HTERT RPE-1 (cell line): ENCODE data around the gene PKD1.

ENCODE experiments used
- in situ Hi-C: fragments of 300-500 bp; cut with MboI; formaldehyde crosslinking; loops from 4 replicates; pipeline ENCODE4 v1.14.3; 2020; ENCODE audit warnings: low sequenced_read_pairs

The PKD1 gene

GRCh38 chr16:2056077-2056476 is 79.6 kb downstream of the PKD1 start:
- in situ Hi-C loops, result no loop called here

DNA sequence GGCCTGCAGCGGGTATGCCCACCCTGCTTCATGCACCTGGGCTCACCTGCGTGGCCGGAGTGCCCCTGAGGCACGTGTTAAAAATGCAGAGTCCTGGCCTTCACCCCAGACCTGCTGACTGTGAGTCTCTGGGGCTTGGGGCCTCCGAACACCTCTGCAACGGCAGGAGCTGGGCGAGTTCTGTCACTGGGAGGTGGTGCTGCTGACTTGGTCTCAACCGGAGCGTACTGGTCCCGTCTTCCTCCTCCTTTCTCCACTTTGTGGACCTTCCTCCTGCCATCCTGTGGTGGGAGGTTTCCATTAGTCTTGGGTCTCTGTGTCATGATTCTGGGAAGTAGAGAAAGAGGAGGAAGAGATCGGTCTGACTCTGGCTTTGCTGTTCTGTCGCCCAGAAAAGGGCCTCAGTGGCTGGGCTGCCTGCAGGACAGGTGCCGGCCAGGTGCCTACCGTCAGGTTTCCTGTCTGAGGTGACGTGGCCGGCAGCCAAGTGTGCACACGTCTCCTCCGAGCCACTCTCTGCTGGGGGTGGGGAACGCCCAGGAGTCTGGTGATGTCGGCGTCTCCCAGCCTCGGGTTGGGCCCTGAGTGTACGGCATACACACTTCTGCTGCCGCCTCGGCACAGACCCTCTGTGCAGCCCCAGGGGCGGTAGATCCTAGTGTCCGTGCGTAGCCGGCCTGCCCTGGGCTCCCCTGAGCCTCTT is 81.0 kb downstream of the PKD1 start:
- in situ Hi-C loops, result no loop called here

DNA sequence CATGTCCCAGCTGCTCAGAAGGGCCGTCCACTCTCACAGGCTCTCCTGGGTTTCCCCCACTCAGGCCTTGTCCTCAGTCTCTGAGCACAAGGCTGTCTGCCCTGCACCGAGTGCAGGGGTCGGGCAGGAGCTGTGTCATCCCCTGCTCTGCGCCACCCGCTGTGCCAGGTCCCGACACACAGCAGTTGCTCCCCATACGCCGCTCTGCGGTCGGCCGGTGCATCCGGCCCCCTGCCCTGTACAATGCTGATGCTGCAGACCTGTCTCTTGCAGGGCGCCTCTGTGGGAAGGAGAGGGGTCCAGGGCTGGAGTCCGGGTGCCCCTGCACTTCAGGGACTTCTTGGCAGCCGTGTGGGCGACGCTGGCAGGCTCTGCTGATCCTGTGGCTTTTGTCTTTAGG is 81.8 kb downstream of the PKD1 start:
- in situ Hi-C loops, result no loop called here

GRCh38 chr16:2053211-2053610 is 82.5 kb downstream of the PKD1 start:
- in situ Hi-C loops, result no loop called here

DNA sequence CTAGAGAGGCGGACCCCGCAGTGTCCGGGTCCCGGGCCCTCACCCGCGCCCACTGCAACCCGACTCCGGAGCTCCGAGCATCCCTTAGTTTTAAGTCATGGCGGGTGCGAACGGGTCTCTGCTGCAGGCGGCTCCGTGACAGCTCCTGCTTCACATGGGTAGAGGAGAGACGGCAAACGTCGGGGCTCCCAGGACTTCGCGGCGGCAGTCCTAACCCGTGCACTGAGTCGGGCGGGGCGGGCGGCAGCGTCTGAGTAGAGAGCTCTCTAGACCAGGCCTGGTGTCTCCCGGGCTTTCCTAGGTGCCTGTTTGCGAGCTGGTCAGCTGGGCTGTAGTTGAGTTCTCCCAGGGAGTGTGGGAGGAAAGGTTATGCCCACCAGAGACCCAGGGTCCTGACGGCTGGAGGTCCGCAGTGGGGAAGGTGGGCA is 87.6 kb downstream of the PKD1 start:
- in situ Hi-C loops, result no loop called here

DNA sequence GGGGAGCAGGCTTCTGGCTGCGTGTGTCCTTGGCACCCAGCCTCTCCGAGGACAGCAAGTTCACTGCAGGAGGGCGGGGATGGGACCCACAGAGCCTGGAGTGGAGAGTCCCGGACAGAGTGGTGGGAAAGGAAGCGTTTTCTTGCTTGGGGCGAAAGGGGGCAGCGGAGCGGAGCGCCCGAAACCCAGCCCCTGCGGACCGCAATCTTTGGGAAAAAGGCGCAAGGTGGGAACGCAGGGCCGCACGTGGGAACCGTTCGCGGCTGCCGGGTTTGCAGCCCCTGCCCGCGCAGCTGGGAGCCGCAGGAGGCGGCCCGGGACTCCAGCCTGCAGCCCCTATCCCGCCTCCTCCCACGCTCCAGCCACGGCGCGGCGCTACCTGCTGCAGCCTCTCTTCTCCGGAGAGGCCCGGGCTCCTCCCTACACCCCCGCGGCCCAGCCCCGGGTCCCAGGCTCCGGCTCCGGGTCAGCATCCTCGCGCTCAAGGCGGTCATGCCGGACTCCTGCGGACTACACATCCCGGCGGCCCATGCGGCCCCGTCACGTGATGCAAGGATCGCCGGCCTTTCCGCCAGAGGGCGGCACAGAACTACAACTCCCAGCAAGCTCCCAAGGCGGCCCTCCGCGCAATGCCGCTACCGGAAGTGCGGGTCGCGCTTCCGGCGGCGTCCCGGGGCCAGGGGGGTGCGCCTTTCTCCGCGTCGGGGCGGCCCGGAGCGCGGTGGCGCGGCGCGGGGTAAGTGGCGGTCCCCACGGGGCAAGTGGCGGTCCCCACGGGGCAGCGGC is 88.2 kb downstream of the PKD1 start, which contains the start of the genes NTHL1 and TSC2:
NTHL1 (minus strand) TSS at position 505 of the 786 bp plus-strand sequence; CDS start at position 494, 11 bp downstream.
TSC2 (plus strand) TSS at position 656 of the 786 bp plus-strand sequence. CDS start 631 bp downstream, outside the sequence.
- in situ Hi-C loops, result no loop called here

- in situ Hi-C loops, result no loop called here
Observed at GRCh38 chr16:2046893-2047329, 88.8 kb downstream of the PKD1 start.

GRCh38 chr16:2045965-2046892 is 89.5 kb downstream of the PKD1 start:
- in situ Hi-C loops, result no loop called here

- in situ Hi-C loops, result no loop called here
Observed at GRCh38 chr16:2044541-2044940, 91.2 kb downstream of the PKD1 start.

DNA sequence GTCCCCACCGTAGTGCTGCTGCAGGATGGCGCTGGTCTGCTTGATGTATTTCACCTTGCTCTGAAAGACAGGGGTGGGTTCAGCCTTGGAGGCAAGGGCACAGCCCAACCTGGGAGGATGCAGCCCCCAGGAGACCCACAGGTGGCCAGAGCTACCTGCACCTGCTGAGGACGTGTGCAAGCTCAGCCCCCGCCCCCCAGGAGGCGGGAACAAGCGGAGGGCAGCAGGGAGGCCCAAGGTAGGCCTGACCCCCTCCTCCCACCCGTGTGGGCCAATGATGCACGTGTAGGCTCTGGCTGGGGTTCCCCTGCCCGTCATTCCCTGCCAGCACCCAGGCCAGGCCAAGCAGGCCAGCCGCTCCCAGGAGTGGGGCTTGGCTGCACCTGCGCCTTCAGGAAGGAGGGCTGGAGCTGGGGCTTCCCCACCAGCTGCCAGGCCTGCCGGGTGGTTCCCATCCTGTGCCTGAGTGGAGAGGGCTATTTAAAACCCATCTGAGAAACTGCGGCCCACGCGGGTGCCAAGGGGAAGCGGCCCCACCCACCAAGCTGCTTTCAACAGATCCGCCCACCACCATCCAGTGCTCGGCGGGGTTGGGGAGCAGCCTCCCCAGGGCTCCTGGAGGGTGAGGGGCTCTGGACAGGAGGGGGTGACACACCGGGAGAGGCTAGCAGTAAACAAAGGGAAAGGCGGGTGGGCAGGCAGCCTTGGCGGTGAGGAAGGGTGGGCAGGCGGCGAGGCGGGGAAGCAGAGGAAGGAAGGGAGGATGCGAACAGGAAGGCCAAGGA is 91.8 kb downstream of the PKD1 start:
- in situ Hi-C loops, result no loop called here

- in situ Hi-C loops, result no loop called here
Observed at GRCh38 chr16:2042986-2043666, 92.6 kb downstream of the PKD1 start.

GRCh38 chr16:2042171-2042985 is 93.3 kb downstream of the PKD1 start:
- in situ Hi-C loops, result no loop called here

DNA sequence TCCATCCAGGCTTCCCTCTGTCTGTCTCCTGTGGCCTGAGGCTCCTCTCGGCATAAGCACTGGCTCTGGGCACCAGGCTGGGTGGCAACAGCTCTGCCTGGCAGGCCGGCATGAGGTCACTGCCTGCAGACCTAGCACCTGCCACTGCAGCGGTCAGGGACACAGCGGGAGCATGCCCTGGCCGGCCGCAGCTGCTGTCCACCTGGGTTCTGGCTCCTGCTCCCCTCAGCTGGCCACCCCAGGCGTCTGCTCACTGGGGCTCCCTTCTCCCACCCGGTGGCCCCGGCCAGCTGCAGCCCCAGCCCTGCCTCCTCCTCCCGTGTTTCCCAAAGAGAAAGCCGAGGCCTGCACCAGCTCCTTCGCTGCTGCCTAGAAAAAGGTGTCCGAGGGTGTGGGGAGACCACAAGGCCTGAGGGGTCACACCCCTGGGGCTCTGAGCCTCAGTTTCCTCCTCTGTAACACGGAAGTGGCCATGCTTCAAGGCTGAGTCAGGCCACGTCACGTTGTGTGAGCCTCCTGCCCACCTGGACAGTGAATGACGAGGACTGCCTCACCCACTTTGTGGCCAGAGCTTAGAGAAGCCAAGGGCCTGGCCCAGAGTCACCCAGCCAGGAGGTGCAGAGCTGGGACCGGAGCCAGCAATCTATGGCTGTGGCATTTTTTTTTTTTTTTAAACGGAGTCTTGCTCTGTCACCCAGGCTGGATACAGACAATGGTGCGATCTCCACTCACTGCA is 94.7 kb downstream of the PKD1 start:
- in situ Hi-C loops, result no loop called here

DNA sequence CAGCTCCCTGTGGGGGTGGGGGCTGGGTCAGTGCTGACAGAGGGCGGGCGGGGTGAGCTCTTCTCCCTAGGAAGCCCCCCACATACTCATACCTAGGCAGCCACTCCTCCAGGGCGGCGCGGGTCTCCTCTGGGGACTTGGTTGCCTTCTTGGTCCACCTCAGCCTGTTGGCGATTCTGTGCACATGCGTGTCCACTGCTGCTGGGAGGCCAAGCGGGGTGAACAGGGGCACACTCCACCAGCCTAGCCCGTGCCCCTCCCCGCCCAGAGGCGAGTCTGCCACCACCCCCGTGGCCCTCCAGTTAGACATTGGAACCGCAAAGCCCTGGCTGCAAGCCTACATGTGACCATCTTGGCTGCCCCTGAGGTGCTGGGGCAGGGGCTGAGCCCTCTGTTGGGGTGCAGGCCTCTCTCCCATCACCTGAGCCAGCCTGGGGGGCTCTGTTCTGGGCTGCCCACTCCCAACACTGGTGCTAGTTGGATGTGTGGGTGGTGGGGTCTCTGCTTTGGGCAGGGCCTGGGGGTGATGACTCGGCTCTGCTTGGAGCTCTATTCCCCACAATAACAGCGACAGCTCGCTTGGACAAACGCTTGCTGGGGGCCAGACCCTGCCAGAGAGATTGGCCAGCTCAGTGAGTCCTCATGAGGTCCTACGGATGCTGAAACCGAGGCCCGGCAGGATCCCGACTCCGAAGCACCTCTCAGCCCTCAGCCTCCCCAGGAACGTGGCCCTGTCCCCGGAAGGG is 95.5 kb downstream of the PKD1 start:
- in situ Hi-C loops, result no loop called here

- in situ Hi-C loops, result no loop called here
Observed at GRCh38 chr16:2039274-2040031, 96.2 kb downstream of the PKD1 start.
